Osteocyte (in vitro differentiated cells): ENCODE results near the gene SPG7. TPM values are rescaled to one million over a fixed set of nuclear protein-coding genes. Genes with fewer than 3 reads are reported as not detected.
A peak's percentile ranks its signal among the peaks of the same experiment; 100 is the strongest.

ENCODE experiments used
- DNase-seq: peaks from one replicate; pipeline ENCODE4 v3.0.0; 2021; ENCODE audit warnings: mixed read lengths; ENCODE audit not compliant: unreplicated experiment; ENCODE audit errors: extremely low spot score
- H3K27ac Mint-ChIP-seq: one replicate; pipeline ENCODE4 v1.8.0; 2021; ENCODE audit warnings: mild to moderate bottlenecking, mixed read lengths; ENCODE audit not compliant: unreplicated experiment
- H3K27me3 Mint-ChIP-seq: one replicate; pipeline ENCODE4 v1.8.0; 2021; ENCODE audit warnings: mixed read lengths; ENCODE audit not compliant: unreplicated experiment
- H3K36me3 Mint-ChIP-seq: one replicate; pipeline ENCODE4 v1.8.0; 2021; ENCODE audit warnings: mixed read lengths; ENCODE audit not compliant: unreplicated experiment
- H3K4me1 Mint-ChIP-seq: one replicate; pipeline ENCODE4 v1.8.0; 2021; ENCODE audit warnings: mixed read lengths; ENCODE audit not compliant: unreplicated experiment
- H3K4me3 Mint-ChIP-seq: one replicate; pipeline ENCODE4 v1.8.0; 2021; ENCODE audit warnings: mild to moderate bottlenecking, moderate library complexity, mixed read lengths; ENCODE audit not compliant: unreplicated experiment
- H3K9me3 Mint-ChIP-seq: one replicate; pipeline ENCODE4 v1.8.0; 2021; ENCODE audit warnings: mixed read lengths; ENCODE audit not compliant: unreplicated experiment
- total RNA-seq: library from RNA; stranded (reverse); gene quantifications from 2 replicates; pipeline ENCODE4 v1.2.1, GENCODE V29; 2021
- TF ChIP-seq, protein P1 (sequence below): fragments of 200-600 bp; sonication (generic); IDR thresholded peaks from 2 replicates; pipeline ENCODE4 v1.5.0; 2021; ENCODE audit warnings: antibody characterized with exemption, mild to moderate bottlenecking, moderate library complexity

SPG7 gene
- total RNA-seq, 1 donor from 2014 or later, result 125 TPM

GRCh38 chr16:89600956-89601355 is 92.8 kb downstream of the SPG7 start:
- no peak for DNase-seq
- Mint-ChIP-seq H3K9me3 (no peaks in the 10 kb centered on the region), H3K27me3 (no peaks in the 10 kb centered on the region), H3K4me1 (peaks cover 26% of the 10 kb centered on the region), H3K36me3 (no peaks in the 10 kb centered on the region), H3K27ac (no peak overlapping the region), H3K4me3 (no peak overlapping the region)
- TF ChIP-seq, protein P1, sequence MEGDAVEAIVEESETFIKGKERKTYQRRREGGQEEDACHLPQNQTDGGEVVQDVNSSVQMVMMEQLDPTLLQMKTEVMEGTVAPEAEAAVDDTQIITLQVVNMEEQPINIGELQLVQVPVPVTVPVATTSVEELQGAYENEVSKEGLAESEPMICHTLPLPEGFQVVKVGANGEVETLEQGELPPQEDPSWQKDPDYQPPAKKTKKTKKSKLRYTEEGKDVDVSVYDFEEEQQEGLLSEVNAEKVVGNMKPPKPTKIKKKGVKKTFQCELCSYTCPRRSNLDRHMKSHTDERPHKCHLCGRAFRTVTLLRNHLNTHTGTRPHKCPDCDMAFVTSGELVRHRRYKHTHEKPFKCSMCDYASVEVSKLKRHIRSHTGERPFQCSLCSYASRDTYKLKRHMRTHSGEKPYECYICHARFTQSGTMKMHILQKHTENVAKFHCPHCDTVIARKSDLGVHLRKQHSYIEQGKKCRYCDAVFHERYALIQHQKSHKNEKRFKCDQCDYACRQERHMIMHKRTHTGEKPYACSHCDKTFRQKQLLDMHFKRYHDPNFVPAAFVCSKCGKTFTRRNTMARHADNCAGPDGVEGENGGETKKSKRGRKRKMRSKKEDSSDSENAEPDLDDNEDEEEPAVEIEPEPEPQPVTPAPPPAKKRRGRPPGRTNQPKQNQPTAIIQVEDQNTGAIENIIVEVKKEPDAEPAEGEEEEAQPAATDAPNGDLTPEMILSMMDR, result no peak

GRCh38 chr16:89601906-89602272 is 93.7 kb downstream of the SPG7 start:
- H3K36me3 Mint-ChIP-seq, result no peaks in the 10 kb centered on the region
- H3K27me3 Mint-ChIP-seq, result no peaks in the 10 kb centered on the region
- no peak for DNase-seq
- no peak overlapping the region for H3K4me3 Mint-ChIP-seq
- H3K9me3 Mint-ChIP-seq, result no peaks in the 10 kb centered on the region
- TF ChIP-seq, protein P1, result no peak
- peaks cover 26% of the 10 kb centered on the region for H3K4me1 Mint-ChIP-seq
- peak overlapping the region; percentile 73 for H3K27ac Mint-ChIP-seq

- peak overlapping the region; percentile 35 for H3K4me3 Mint-ChIP-seq
- H3K27ac Mint-ChIP-seq, result peak overlapping the region; percentile 73
- peaks cover 26% of the 10 kb centered on the region for H3K4me1 Mint-ChIP-seq
- H3K36me3 Mint-ChIP-seq, result no peaks in the 10 kb centered on the region
- no peaks in the 10 kb centered on the region for H3K9me3 Mint-ChIP-seq
- no peaks in the 10 kb centered on the region for H3K27me3 Mint-ChIP-seq
- TF ChIP-seq, protein P1, result no peak
- peak; percentile 91 for DNase-seq
These were observed 94.2 kb downstream of the SPG7 start for GRCh38 chr16:89602273-89602951.

DNA sequence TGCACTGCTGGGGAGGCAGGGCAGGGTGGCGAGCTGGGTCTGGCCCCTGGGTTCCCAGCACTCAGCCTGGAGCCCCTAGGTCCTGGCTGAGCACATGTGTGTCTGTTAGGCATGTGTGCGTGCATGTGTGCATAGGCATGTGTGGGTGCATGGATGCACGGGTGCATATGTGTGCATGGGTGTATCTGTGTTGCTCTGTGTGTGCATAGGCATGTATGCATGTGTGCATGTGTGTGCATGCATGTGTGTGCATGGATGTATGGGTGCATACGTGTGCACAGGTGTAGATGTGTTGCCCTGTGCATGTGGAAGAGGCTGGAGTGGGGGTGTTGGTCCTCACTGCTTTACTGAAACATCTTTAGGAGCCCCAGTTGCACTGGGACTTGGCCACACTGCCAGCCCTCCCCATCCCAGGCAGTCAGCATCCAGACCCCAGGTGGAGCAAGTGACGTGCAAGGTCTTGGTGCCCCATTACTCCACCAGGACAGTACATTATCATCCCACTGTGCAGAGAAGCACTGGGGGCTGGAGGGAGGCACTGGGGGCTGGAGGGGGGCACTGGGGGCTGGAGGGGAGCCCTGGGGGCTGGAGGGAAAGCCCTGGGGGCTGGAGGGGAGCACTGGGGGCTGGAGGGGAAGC is 94.9 kb downstream of the SPG7 start:
- DNase-seq, result no peak
- peak overlapping the region; percentile 73 for H3K27ac Mint-ChIP-seq
- H3K4me1 Mint-ChIP-seq, result peaks cover 26% of the 10 kb centered on the region
- TF ChIP-seq, protein P1, result no peak
- no peak overlapping the region for H3K4me3 Mint-ChIP-seq
- H3K36me3 Mint-ChIP-seq, result no peaks in the 10 kb centered on the region
- H3K27me3 Mint-ChIP-seq, result no peaks in the 10 kb centered on the region
- no peaks in the 10 kb centered on the region for H3K9me3 Mint-ChIP-seq

- Mint-ChIP-seq H3K9me3 (no peaks in the 10 kb centered on the region), H3K4me3 (no peak overlapping the region), H3K27me3 (no peaks in the 10 kb centered on the region), H3K27ac (no peak overlapping the region), H3K36me3 (no peaks in the 10 kb centered on the region), H3K4me1 (peaks cover 20% of the 10 kb centered on the region)
- TF ChIP-seq, protein P1, result no peak
- no peak for DNase-seq
These were observed 96.6 kb downstream of the SPG7 start for GRCh38 chr16:89604764-89605163.
